ENCODE data around the gene NANOS3. TPM values are rescaled to one million over a fixed set of nuclear protein-coding genes. Genes with fewer than 3 reads are reported as not detected.

Gene NANOS3
- total RNA-seq, 1 experiment from 2014 or later = 1.1 TPM

- no peak for TF ChIP-seq ZNF425 (CRISPR knock-in tag; conservative IDR thresholded peaks at IDR 0.05)
- no peak for TF ChIP-seq KAT7 (CRISPR knock-in tag; IDR thresholded peaks at IDR 0.05; ENCODE audit: borderline replicate concordance)
- TF ChIP-seq HMGA2 (CRISPR knock-in tag; IDR thresholded peaks at IDR 0.05) = no peak
- TF ChIP-seq ZBTB21 (CRISPR knock-in tag; IDR thresholded peaks at IDR 0.05; ENCODE audit: borderline replicate concordance) = no peak; the same call in 1 of the 2 replicates
- 0 out of 2 replicates have a peak, but pooled peaks have one; percentile 47 for TF ChIP-seq ETV6 (CRISPR knock-in tag; IDR thresholded peaks at IDR 0.05)
- 0 out of 2 replicates have a peak, but pooled peaks have one; percentile 11 for TF ChIP-seq ZNF532 (CRISPR knock-in tag; IDR thresholded peaks at IDR 0.05; ENCODE audit: borderline replicate concordance)
- TF ChIP-seq ZNF671 (CRISPR knock-in tag; IDR thresholded peaks at IDR 0.05) = no peak
- TF ChIP-seq ZBTB43 (CRISPR knock-in tag; IDR thresholded peaks at IDR 0.05) = no peak
- no peak for TF ChIP-seq NR3C1 (CRISPR knock-in tag; conservative IDR thresholded peaks at IDR 0.05; ENCODE audit: low read depth)
- TF ChIP-seq CREB1 (CRISPR knock-in tag; IDR thresholded peaks at IDR 0.05) = no peak
- 0 out of 2 replicates have a peak, but pooled peaks have one; percentile 19 for TF ChIP-seq NFE2L1 (CRISPR knock-in tag; IDR thresholded peaks at IDR 0.05)
- TF ChIP-seq FOXP1 (CRISPR knock-in tag; IDR thresholded peaks at IDR 0.05; ENCODE audit: borderline replicate concordance) = no peak
- TF ChIP-seq CREM (CRISPR knock-in tag; IDR thresholded peaks at IDR 0.05) = peak; percentile 80
- no peak for TF ChIP-seq GRHL2 (CRISPR knock-in tag; IDR thresholded peaks at IDR 0.05; ENCODE audit: insufficient replicate concordance, severe bottlenecking)
- TF ChIP-seq TP53 (CRISPR knock-in tag; IDR thresholded peaks at IDR 0.05) = no peak
Measured at GRCh38 chr19:13846557-13847406, 30.2 kb upstream of the NANOS3 start (continued).

GRCh38 chr19:13847407-13848339 is 29.3 kb upstream of the NANOS3 start:
- ChIA-PET CTCF (interaction anchor here (0.8 to 3.4 kb wide), 6 partner anchors 14 to 105 kb away, joined by 3 to 33 read pairs (median 4); no protein-coding TSS in a partner anchor), POLR2A (interaction anchor here (0.6 to 2.6 kb wide), 11 partner anchors 10 to 695 kb away, joined by 3 to 26 read pairs (median 4); partner anchors contain the start of gene ZSWIM4)
- H3K4me1 Mint-ChIP-seq = peaks cover 40% of the 10 kb centered on the region
- H3K9me3 Mint-ChIP-seq = no peaks in the 10 kb centered on the region
- DNase-seq (ENCODE audit: low spot score) (peak; percentile 88), ATAC-seq (peak; percentile 35)
- H3K27ac Mint-ChIP-seq = no peak overlapping the region
- H3K36me3 Mint-ChIP-seq = no peaks in the 10 kb centered on the region
- H3K4me3 Mint-ChIP-seq = peak overlapping the region; percentile 64
- no peaks in the 10 kb centered on the region; the same call in 1 of the 2 replicates for H3K27me3 Mint-ChIP-seq (ENCODE audit: low read depth)
- no peak for TF ChIP-seq ZNF317 (CRISPR knock-in tag; IDR thresholded peaks at IDR 0.05; ENCODE audit: borderline replicate concordance, low read depth)
- TF ChIP-seq CDX4 (CRISPR knock-in tag; IDR thresholded peaks at IDR 0.05; ENCODE audit: borderline replicate concordance) = no peak
- TF ChIP-seq IRF1 (CRISPR knock-in tag; IDR thresholded peaks at IDR 0.05) = peak; percentile 57; the same call in 1 of the 2 replicates
- no peak for TF ChIP-seq MLX (CRISPR knock-in tag; IDR thresholded peaks at IDR 0.05)
- no peak for TF ChIP-seq ZBTB43 (CRISPR knock-in tag; IDR thresholded peaks at IDR 0.05)
- no peak for TF ChIP-seq ZNF232 (CRISPR knock-in tag; IDR thresholded peaks at IDR 0.05)

Data from WTC11 (cell line).